Hindlimb muscle (tissue), 1 donor: ENCODE results near the gene COL12A1. TPM values are rescaled to one million over a fixed set of nuclear protein-coding genes. Genes with fewer than 3 reads are reported as not detected.
A peak's percentile ranks its signal among the peaks of the same experiment; 100 is the strongest.
"Not testable (repeated sequence)": the region's sequence is repeated elsewhere in the genome, so short reads cannot be mapped to it uniquely, and the experiment has no call there.

Experiments
- DNase-seq: peaks from one replicate; pipeline ENCODE4 v3.0.0-alpha.2; 2013
- polyA plus RNA-seq: library from polyadenylated mRNA; unstranded; fragments of 120-200 nt; gene quantifications from one replicate; pipeline ENCODE4 v1.2.1, GENCODE V29; 2013; ENCODE audit not compliant: insufficient read length

COL12A1 gene
- polyA plus RNA-seq, 1 donor, result 256 TPM

DNA sequence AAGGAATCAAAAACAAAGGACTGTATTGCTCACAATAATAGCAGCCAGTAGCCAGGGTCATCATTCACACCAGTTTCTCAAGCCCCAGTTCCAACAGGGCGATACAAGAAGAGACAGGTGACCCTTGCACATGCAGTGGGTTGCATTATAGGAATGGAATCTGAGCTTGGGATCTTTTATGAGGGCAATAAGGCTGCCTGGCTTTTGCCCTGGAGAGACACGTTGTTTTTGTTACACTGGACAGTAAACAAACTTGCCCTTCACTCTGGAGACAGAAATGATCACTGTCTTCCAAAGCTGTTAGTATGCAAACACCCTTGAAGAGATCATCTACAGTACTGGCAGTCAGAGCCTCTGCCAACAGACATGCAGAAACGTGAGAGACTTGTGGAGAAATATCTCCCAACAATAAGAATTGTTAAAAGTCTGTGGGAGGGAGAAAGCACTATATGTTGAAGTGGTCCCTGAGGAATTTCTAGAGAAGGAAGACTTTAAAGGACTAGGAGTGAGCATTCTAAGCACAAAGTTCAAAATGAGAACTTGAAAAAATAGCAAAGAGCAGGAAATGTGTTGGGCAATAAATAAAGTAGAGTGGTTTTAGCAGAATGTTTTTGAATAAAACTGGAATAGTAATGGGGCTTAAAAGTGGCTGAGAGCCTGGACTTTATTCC, 6.2 kb upstream of the COL12A1 start:
- no peak for DNase-seq

DNA sequence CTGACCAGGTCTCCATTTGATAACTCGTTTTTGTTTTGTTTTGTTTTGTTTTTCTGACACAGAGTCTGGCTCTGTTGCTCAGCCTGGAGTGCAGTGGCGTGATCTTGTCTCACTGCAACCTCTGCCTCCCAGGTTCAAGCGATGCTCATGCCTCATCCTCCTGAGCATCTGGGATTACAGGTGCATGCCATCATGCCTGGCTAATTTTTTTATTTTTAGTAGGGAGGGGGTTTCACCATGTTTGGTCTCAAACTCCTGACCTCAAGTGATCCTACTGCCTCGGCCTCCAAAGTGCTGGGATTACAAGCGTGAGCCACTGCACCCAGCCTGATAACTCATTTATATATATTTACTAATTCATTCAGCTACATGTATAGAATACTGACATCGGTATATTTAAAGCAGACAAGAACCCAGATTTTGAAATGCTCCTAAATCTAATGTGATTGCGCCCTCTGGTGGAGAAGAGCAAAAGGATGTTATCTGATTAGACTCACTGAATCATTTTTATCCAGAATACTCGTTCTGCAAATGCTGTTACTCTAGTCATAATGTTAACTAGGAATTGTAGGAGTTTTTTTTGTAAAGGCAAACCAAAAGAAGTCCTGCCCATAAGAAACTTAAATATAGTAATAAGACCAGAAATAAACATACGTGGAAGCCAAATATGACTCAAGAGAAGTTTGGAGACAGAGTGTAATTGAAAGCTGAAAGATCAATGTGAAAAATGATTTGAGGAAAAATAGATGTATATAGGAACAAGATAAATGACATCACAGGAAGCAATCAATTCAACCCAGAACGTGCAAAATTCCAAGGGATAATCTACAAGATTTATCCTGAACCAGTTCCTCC, 5.3 kb upstream of the COL12A1 start:
- peak; percentile 75 for DNase-seq

DNA sequence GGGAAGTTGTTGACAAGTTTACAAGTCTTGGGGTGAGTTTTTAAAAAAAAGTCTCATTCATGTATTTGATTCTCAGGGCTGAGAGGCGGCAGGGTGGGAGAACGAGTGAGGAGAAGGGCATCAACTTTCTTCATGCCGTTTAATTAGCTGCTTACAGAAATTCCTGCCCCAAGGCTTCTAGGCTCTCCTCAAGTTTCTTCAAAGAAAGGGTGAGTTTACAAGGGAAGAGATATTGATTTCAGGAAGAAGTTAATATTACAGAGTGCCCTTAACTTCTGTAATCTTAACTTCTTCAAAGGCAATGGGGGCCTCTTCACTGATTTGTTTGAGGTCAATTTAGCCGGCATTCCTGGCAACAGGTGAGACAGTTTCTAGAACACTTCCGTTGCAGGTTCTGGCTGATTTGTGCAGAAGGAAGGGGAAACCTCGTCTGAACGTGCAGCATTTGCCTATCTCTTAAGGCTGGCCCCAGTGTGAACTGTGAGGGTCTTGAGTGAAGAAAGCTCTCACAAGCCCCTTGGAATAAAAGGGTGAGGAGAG, 3.4 kb upstream of the COL12A1 start:
- no peak for DNase-seq

DNA sequence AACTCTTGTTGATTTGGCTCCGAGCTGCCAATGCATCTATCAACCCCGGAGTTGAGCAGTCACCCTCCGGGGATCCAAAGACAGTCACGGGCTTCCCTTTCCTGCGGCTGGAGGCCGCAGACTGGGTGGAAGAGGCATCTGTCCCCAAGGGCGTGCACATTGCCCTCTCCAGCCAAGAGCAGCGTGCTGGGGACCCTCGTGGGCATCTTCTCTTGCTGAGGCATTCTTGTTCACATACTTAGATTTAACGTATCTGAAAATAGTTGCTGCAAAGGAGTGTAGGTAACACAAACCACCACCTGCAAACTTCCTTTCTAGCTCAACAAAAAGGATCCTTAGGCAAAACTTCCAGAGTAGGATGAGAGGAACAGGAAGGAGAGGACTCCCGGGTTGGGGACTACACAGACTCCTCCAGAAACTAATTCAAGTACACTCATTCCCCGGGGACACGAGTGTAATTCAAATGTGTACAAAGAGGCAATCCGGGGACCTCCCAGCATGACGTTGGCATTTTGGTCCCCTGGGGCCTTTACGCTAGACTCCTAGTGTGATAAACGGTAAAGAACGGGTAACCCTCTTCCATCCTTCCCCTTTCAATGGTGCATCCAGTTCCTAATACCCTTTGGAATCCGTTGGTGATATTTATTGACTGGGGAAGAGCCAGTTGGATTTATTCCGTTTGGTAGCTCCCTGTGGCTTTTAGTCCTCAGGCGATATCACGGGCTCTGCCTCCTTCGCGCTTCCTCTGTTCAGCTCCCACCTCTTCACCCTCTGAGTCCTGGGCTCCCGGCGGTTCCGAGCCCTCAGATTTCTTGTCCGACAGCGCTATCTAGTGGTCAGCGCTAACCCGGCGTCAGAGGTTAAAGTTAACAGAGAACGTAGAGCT, 2.7 kb upstream of the COL12A1 start:
- DNase-seq, result peak; percentile 89

- DNase-seq, result peak; percentile 59
Observed at GRCh38 chr6:75206576-75207342, 906 bp upstream of the COL12A1 start.

- DNase-seq, result peak; percentile 59
Observed at GRCh38 chr6:75204959-75205775, 686 bp downstream of the COL12A1 start.

DNA sequence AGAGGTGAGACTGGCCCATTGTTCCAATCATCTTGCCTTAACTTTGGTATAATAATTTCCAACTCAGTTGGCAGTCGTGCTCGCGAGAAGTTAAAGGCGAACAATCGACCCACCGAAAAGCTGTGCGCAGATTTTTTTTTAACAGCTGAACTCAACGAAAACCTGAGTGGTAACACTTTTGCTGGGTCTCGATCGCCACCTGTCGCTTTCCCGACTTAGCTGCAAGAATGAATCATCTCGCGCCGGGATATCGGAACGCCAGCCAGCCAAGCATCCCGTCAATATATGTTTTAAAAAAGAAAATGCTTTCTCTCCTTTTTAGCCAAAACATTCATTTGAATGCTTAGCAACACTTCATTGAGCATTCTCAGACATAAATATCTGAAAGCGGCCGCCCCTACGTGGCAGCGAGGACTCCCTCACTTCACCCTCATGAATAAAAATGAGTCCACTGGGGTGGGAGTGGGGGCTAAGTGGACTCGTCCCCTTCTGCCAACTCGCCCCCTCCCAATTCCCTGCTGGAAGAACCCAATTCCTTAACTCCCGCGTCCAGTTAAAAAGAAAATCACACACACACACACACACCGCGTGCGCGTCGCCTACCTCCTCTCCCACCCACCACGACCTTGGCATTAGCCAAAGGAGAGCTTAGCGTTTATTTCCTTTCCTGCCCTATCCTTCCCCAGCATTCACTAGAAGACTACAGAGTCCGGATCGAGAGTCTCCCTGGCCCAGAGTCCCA, 1.5 kb downstream of the COL12A1 start:
- DNase-seq, result peak; percentile 89

GRCh38 chr6:75203721-75204120, 2.1 kb downstream of the COL12A1 start:
- peak; percentile 71 for DNase-seq

DNA sequence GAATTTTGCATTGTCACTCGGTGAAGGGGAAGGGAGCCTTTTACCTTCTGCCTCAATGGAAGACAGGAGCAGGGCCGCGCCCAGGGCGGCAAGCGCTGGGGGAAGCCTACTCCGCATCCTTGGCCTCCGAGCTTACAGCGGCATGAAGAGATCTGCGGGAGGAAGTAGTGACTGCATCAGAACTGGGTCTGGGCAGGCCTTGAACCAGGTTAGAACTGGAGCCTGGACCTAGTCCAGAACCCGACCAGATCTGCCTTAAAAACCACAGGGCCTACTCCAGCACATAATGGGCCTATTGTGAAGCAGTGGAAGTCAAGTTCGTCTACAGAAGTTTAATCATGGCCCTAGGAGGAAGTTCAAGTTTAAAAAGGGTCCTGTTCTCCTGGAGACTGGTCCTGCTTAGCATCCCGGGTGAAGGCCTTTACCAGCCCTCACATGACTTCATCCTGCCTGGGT, 3.1 kb downstream of the COL12A1 start:
- peak; percentile 67 for DNase-seq

DNA sequence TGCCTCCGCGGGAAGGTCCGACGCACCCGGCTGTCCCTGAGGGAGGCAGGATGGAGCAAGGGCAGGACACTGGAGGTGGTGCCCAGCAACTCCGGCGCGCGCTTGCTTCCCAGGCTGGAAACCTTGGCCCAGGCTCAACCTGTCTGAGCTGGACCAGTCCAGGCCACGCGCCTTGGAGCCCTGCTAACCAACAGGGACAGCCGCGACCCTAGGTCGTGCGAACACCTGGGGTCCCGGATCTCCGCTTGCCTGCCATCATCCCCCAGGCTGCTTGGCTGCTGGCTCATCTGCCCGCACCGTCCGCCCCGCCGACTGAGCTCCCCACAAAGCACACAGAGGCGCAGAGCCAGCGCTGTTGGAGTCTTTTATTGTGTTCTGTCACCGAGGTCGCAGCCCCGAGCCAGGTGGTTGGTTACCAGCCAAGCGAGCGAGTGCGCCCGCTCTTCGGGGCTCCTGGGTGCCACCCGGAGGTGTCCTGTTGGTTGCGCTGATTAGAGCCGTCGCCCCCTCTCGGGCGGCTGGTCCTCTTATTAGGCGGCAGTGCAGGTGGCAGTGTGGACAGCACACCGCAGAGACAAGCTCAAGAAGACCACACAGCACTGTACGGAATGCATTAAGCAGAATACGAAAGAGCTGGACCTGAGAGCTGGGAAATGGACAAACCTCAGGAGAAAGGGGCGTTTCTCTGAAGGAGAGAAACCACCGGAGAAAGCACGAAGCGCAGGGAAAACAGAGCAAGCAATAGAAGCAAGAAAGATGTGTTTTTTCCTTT, 3.8 kb downstream of the COL12A1 start:
- DNase-seq, result peak; percentile 67

- DNase-seq, result peak; percentile 41
Observed at GRCh38 chr6:75201021-75201420, 4.8 kb downstream of the COL12A1 start.

DNA sequence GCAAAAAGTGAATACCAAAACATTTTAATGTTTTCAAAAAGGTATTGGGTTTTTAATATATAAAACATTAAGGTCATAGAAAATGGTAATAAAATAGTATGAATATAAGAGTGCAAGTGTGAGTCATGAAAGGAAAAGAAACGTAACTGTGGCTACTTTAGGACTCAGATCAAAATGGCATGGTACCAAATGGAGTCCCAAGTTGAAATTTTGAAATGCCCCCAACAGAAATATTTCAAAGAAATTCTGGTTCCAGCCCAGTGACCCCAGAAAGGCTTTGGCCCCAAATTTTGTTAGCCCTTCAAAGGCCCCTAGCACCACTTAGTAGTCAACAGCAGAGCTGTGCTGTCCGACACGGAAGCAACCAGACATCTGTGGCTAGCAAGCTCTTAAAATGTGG, 6.0 kb downstream of the COL12A1 start:
- DNase-seq, result no peak

DNA sequence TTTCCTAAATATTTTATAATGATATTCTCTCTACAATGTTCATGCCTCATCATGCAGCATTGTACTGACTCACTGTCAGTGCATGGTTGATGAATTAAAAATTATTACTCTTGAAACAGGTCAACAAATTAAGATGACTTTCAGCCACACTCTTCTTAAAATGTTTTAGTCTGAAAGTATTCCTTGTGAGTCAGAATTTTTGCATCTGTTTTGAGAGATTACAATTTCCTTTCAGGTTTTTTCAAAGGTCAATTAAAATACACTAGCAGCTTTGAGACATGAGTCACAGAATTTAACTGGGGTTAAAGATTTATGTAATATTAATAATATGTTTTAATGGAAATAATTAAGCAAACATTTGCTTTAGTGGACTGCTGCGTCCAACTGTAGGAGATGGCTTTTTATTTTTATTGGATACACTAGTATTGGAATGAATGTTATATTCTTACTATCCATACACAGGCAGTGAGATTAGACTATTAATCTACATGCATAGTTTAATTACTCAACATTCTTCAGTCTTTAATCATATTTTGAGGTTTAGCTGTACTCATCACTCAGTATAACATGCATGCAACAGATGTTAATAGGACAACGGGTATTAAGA, 9.7 kb downstream of the COL12A1 start:
- DNase-seq, result no peak

DNA sequence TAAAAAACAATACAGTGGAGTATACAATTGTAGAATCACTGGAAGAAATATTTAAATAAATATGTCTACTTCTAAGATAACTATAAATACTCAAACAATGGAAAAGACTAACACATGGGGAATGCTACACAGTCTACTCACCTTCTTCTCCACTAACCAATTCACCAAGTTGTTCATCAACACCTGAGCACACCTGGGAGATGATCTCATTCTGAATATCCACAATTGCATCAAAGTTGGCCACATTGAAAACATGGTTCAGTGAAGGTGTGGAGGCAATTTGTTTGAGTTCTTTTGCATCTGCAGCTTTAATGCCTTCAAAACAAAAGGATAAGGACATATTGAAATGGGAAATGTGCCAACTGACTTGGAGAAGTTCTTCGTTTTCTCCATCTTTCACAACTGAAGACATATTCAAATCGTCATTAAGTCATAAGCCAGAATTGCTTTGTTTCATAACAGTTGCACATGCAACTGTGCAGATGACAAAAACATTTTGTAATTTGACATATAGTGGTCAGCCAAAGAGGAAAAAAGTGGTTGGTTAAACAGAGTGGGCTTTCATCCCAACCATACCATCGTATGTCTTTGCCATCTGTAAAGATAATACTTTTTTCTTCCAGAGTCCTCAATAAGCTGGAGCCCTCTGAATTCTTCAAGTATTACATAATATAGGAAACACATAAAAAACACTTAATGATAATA, 17.5 kb downstream of the COL12A1 start:
- DNase-seq, result no peak

- not testable (repeated sequence) for DNase-seq
Observed at GRCh38 chr6:75186581-75186980, 19.3 kb downstream of the COL12A1 start.

DNA sequence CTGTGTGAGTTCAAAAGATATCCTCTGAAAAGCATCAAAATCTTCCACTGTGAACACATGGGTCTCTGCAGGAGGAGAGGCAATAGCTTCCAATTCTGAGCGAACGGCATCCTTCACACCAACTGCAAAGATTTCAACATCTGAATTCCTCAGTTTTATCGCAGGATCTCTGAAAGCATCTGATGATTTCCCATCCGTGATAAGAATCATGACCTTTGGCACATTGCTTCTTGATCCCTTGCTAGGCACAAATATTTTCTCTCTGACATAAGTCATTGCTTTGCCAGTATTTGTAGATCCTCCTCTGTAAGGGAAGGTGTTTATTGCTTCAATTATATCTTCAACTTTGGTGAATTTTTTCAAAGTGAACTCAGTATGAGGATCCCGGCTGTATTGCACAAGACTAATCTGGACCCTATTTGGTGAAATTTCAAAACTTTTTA, 22.7 kb downstream of the COL12A1 start:
- no peak for DNase-seq

DNA sequence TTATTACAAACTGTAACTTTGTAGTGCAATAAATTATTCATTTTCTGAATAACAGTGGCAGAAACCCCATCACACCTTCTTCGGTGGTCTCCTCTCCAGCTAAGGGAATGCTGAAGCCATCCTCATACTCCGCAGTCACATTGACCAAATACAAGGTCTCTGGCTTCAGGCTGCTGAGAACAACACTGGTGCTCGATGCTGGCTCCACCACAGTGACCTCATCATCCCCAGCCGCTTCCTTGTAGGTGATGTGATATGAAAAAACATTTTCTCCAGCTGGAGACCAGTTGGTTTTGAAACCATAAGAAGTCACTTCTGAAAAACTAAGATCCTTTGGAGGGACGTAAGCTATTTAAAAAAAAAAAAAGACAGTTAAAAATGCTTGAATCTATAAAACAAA, 25.0 kb downstream of the COL12A1 start:
- no peak for DNase-seq

GRCh38 chr6:75178757-75179156, 27.1 kb downstream of the COL12A1 start:
- DNase-seq, result no peak
